Muscle of back (tissue), 13 donors: ENCODE results near the gene KCTD2. TPM values are rescaled to one million over a fixed set of nuclear protein-coding genes. Genes with fewer than 3 reads are reported as not detected.
"Not testable (repeated sequence)": the region's sequence is repeated elsewhere in the genome, so short reads cannot be mapped to it uniquely, and the experiment has no call there.

Experiments
- DNase-seq, 3 donors: peaks; one replicate each; pipeline versions ENCODE4 v3.0.0 to v3.0.0-alpha.2; 2013
- long read RNA-seq, 9 donors: transcript quantifications; one replicate each; lab custom pipeline, GENCODE V29; 2026
- polyA plus RNA-seq, 10 donors: library from polyadenylated mRNA; unstranded; fragments of 120-200 nt; gene quantifications; one replicate each; pipeline ENCODE4 v1.2.1, GENCODE V29; 2013; ENCODE audit not compliant: insufficient read length in 10 of 10

The KCTD2 gene, protein sequence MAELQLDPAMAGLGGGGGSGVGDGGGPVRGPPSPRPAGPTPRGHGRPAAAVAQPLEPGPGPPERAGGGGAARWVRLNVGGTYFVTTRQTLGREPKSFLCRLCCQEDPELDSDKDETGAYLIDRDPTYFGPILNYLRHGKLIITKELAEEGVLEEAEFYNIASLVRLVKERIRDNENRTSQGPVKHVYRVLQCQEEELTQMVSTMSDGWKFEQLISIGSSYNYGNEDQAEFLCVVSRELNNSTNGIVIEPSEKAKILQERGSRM
- 10 to 100 TPM; 20.1 to 24.2 (median 21.4) TPM for polyA plus RNA-seq
- long read RNA-seq, donor 1, transcript KCTD2-201 (6 exons, 3,635 nt): major isoform, 5 of 5 reads
- long read RNA-seq, donor 1, partial matches to known transcripts: 0 of 5 reads
- long read RNA-seq, donor 1, other reads (novel, unspliced or antisense): 0 of 5 reads
- long read RNA-seq, donor 2, partial matches to known transcripts: 518 of 525 reads
- long read RNA-seq, donor 2, other reads (novel, unspliced or antisense): 7 of 525 reads
- long read RNA-seq, donor 3: 0 reads
- long read RNA-seq, donor 4, partial matches to known transcripts: 0 of 1 reads
- long read RNA-seq, donor 4, other reads (novel, unspliced or antisense): 0 of 1 reads
- long read RNA-seq, donor 5, transcript KCTD2-201 (6 exons, 3,635 nt): major isoform, 6 of 688 reads
- long read RNA-seq, donor 5, partial matches to known transcripts: 224 of 688 reads
- long read RNA-seq, donor 5, other reads (novel, unspliced or antisense): 458 of 688 reads
- long read RNA-seq, donor 6, partial matches to known transcripts: 0 of 4 reads
- long read RNA-seq, donor 6, other reads (novel, unspliced or antisense): 0 of 4 reads
- long read RNA-seq, donor 7, partial matches to known transcripts: 0 of 1 reads
- long read RNA-seq, donor 7, other reads (novel, unspliced or antisense): 0 of 1 reads
- long read RNA-seq, donor 8: 0 reads
- long read RNA-seq, donor 9: 0 reads

DNA sequence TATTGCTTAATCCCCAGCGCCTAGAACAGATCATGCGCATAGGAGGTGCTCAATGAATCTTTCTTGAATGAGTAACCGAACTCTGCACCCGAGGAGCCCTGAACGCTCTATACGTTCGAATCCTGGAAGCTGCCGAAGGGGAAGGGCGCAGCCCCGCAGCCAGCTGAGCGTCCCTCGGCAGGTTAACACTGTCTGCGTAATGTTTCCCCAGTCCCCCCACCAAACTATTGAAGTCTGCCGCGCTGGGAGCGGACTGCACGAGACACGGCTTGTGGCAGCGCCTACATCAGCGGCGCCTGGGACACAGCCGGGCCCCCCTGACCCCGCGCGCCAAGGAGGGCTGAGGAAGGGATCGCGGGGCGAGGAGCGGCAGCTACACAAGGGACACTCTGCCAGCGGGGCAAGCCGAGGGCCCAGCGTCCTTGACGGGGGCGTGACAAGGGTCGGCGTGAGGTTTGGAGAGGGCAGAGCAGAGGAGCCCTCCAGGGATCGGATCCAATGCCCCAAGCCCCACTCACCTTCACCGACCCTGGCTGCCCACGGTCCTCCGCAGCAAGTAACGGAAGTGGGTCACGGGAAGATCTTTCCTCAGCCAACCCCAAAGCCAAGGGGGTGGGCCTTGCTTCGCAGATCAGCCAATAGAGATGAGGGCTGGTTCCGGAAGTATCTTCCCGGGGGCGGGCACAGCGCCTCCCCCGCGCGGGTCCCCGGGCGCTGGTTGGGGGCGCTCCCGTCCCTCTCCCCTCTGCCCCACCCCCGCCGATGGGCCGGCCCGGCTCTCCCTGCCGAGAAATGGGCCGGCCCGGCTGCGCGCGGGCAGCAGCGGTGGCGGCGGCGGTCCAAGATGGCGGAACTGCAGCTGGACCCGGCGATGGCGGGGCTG, at the start of gene KCTD2, which contains the start of gene ATP5PD:
KCTD2 (plus strand) TSS at position 819 of the 883 bp plus-strand sequence; CDS start at position 845, 26 bp downstream.
ATP5PD (minus strand) TSS at position 563 of the 883 bp plus-strand sequence. CDS start 4,319 bp downstream, outside the sequence.
- DNase-seq: peak; percentile 97 to 99 (median 98)

DNA sequence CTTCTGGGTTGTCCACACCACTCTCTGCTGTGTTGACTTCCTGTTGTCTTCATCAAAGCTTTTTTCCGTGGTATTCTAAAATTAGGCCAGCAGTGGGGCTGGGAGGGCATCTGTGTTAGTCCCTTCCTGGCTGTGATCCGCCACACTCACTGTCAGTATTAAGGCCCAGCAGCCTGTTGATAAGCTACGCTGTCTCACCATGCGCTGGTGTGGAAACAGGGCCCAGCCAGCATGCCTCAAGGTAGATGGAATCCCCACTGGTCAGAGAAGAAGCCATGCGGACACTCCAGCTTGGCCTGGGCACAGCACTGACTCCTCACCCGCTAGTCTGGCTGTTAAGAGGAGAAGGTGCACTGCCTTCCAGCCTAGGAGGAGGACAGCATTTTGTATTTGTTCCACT, 48.2 kb upstream of the KCTD2 start:
- no peak for DNase-seq

DNA sequence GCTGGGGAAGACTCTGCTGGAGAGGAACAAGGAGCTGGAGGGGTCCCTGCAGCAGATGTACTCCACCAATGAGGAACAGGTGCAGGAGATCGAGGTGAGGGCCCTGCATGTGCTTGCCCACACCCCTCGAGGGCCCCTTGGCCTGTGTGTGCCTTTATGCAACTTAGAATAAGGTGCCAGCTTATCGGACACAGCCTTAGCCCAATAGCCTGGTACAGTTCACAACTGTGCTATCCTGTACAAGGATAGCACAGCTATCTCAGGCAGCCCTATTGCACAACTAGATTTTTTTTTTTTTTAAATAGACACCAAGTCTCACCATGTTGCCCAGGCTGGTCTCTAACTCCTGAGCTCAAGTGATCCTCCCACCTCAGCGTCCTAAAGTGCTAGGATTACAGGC, 47.5 kb upstream of the KCTD2 start:
- no peak for DNase-seq

DNA sequence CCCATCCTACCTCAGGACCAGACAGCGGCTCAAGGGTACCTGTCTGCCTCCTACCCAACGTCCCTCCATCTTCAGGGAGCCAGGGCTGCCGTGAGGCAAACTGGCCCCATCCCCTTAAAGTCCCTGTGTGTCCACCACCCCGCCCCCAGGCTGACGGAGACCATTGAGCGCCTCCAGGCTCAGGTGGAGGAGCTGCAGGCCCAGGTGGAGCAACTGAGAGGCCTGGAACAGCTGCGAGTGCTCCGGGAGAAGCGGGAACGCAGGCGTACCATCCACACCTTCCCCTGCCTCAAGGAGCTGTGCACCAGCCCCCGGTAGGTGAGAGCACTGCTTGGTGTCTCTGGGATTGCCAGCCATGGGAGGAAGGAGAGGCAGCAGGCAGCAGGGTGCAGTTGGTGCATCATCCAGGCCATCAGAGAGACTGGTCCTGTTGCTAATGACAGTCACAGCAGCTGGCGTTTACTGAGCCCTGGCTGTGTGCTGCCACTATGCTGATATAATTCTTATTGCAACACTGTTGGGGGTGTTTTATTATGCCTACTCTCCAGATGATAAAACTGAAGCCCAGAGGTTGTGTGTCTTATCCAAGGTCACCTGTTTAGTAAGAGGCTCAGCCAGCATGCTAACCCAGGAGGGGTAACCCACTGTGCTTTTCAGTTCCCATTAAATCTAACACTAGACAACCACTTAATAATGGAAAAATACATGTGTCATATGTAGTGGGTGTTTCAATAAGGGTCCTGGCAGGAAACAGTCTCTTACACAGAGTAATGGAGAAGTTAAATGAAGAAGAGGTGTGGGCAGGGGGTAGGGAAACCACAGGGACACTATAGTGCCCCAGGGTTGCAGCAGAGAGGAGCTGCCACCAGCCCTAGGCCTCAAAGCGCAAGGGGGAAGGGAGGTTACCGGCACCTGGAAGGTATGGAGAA, 44.8 kb upstream of the KCTD2 start:
- no peak for DNase-seq

DNA sequence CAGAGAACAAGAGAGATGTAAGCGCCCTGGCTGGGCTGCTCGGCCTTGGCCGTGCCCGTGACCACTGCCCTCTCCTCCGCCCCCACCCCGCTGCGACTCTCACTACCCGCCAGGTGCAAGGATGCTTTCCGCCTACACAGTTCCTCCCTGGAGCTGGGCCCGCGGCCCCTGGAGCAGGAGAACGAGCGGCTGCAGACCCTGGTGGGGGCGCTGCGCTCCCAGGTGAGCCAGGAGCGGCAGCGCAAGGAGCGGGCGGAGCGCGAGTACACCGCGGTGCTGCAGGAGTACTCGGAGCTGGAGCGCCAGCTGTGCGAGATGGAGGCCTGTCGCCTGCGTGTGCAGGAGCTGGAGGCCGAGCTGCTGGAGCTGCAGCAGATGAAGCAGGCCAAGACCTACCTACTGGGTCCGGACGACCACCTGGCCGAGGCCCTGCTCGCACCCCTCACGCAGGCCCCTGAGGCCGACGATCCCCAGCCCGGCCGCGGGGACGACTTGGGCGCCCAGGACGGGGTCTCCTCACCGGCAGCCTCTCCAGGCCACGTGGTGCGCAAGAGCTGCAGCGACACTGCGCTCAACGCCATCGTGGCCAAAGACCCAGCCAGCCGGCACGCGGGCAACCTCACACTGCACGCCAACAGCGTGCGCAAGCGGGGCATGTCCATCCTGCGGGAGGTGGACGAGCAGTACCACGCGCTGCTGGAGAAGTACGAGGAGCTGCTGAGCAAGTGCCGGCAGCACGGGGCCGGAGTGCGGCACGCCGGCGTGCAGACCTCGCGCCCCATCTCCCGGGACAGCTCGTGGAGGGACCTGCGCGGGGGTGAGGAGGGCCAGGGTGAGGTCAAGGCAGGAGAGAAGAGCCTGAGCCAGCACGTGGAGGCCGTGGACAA, 43.7 kb upstream of the KCTD2 start:
- DNase-seq: no peak

DNA sequence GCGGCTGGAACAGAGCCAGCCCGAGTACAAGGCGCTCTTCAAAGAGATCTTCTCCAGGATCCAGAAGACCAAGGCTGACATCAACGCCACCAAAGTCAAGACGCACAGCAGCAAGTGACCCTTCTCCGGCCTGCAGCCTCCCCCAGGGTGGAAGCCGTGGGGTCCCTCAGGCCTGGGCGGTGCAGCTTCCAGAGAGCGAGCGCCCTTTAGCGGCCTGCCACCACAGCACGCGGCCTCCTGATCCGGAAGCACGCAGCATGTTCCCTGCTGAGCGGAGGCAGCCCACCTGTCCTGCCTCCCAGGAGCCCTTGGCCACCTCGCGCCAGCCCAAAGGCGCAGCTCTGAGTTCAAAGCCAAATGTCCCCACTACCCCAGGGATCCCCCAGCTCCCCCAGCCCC, 43.1 kb upstream of the KCTD2 start:
- no peak for DNase-seq

DNA sequence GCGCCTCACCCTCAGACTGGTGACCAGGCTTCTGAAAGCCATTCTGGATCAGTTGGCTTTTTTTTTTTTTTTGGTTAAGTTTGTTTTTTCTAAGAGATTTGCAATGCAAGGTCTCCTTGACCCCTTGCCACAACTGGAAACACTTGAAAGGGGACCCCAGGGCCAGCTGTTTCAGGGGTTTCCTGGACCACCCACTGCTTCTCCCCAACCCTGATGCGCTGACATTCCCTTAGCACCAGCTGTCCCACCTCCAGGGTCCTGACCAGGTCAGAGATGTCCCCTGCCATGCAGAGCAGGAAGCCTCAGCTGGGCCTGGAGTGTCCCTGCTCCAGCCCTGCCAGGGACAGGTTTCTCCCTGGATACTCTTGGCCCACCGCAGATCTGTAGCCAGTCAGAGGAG, 42.7 kb upstream of the KCTD2 start:
- DNase-seq: no peak

DNA sequence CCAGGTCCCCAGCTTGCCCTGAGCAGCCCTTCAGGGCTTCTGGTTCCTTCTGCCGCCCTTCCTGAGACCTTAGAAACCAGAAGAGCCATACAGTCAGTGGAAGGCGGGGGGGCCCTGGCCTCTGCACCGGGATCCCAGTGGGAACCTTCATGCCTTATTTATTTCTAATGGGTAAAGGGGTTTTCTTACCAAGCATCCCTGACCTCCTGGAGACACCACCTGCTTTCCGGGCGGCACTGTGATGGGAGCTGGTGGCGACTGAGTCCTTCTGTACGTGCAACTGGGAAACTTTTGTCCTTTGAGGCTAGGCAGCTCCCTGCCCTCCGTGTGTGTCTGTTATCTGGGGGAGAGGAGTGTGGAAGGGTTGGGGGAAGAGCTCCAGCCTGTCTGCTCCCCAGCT, 41.7 kb upstream of the KCTD2 start:
- DNase-seq: no peak

DNA sequence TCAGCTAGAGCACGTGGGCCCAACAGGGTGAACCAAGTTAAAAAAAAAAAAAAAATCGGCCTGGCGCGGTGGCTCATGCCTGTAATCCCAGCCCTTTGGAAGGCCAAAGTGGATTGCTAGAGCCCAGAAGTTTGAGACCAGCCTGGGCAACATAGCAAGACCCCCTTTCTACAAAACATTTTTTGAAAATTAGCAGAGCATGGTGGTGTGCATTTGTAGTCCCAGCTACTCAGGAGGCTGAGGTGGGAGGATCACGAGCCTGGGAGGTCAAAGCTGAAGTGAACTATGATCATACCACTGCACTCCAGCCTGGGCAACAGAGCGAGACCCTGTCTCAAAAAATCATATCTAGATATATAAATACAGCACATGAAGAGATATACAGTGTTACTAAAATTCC, 40.9 kb upstream of the KCTD2 start:
- DNase-seq: not testable (repeated sequence)

DNA sequence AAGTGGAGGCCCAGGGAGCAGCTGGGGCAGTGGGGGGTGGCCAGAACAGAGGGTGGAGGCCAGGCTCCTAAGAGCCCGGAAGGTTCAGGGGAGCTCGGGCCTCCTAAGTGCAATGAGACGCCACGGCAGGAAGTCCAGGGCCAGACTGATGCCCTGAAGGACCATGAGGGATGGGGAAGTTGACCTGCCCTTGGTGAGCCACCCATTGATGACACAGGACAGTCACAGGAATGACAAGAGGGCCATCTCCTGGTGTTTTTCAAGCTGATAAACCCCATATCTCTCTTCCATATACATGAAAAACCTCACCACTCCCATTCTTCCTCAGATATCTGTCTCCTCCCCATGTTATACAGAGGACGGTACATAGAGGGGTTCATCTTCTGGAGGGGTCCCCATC, 40.4 kb upstream of the KCTD2 start:
- DNase-seq: no peak

DNA sequence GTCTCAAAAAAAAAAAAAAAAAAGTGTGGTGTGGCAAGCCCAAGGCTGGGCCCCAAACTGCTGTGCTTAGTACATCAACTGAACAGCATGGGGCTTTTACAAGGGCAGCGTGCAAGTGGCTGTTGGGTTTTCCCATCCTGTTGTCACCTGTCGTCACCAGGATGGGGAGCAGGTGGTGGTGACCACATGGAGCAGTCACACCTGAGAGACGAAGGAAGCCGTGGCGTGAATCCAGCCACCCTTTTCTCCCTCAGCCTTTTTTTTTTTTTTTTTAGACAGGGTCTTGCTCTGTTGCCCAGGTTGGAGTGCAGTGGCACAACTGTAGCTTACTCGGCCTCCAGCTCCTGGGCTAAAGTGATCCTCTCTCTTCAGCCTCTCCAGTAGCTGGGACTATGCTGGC, 38.7 kb upstream of the KCTD2 start:
- DNase-seq: no peak

DNA sequence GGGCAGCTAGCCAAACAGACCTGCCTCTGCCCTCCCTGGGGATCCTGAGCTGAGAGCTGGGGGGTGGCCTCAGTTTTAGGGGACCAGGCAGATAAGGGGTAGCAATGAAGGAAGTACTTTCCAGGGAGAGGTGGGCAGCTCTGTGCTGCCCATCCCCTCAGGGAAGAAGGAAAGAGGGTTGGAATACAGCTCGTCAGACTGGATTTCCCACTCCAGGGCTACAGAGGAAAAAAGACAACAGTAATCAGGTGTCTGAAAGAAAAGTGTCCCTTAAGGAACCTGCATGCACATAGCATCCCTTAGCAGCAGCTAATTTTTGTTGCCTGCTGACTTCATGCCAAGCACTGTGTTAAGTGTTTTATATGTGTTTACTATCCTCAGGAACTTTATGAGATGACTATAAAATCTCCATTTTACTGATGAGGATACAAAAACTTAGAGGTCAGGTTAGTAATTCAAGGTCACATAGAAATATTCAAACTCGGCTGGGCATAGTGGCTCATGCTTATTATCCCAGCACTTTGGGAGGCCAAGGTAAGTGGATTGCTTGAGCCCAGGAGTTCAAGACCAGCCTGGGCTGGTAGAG, 37.8 kb upstream of the KCTD2 start:
- no peak for DNase-seq

DNA sequence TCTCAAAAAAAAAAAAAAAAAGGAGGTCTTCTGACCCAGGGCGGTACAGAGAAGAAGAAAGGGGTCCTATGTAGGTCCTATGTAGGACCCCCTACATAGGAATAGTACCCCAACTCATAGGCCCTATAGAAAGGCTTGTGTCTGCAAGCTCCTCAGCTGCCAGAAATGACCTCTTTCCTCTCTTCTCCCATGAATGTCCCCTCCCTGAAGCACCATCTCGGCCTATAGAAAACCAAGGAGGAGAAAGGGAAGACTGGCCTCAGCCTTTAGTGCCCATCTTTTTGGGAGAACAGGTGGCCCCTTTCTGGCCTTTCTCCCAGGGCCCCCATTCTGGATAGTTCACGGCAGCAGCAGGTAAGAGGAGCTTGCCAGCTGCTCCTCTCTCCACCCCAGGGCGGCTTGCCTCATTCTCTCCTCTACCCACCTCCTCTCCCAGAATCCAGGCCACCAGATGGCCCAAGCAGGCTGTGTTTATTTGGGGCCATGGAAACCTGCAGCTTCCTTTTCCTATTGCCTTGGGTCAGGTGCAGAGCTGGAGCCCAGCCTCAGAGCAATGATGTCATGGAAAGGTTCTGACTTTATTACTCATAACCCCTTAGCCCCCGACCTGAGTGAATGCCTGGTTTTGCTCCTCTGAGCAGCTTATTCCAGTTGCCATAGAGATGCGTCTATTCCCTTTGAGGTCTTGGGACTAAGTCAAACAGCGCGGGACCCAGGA, 36.2 kb upstream of the KCTD2 start:
- DNase-seq: peak; percentile 59 to 87 (median 74)

DNA sequence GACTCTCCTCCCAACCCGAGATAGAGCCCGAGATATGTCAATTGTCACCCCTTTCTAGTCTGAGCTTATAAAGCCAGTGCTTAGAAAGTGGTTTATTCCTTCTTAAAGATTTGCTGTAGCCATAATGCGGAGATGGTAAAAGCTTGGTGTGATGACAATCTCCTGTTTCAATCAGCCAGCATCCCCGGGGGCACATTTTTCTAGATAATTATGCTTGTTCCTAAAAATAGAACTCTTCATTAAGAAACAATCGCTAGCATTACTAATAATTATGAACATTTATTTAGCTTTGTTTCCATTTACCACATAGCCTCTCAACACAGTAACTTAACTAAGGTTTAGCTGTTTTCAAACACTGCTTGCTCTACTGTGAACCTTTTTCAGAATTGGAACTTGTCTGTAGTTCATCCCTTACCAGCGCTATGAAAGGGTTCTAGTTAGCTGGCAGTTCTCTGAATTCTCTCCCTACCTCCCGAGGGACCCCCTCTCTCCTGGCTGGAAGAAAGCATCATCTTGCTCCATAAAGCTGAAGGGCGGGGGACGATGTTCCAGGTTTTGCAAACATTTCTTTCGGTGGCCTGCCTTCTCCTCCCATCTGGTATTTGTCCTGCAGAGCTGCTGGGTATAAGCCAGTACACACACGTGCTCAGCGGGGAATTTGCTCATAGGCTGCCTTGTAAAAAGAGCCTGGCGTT, 35.5 kb upstream of the KCTD2 start:
- peak; percentile 70 to 92 (median 74) for DNase-seq

DNA sequence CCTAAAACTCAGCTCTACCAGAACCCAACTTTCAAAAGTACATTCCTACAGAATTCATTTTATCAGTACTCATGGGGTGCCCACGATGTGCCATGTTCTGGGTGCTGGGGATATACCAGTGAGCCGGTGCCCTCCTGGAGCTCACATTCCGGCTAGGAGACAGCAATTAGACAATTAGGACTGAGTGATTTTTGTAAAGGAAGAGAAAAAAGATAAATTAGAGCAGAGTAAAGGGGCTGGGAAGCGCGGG, 35.0 kb upstream of the KCTD2 start:
- no peak for DNase-seq

DNA sequence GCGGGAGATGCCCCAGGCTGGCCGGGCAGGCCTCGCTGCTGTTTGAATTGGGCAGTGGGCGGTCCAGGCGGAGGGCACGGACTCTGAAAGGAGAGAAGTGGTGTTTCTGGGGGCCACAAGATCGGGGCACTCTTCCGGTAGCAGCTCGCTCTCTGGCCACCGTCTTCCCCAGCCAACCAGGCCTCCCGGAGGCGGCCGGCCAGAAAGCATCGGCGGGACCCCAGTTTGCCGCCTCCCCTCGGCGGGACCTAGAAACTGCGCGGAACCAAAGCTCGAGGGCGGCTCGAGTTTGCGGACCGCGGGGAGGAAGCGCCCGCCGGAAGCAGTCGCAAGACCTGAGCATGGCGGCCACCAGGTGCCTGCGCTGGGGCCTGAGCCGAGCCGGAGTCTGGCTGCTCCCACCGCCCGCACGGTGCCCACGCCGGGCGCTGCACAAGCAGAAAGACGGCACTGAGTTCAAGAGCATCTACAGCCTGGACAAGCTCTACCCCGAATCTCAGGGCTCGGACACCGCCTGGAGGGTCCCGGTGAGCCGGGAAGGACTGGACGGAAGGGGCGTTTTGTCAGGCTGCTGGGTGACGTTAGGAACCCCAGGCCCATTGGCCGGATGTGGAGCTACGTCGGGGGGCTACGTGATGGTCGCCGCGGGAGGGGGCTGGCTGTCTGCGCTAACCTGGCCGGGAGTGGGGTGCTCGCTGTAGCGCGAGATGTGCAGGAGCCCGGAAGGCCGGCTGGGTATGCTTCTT, 34.5 kb upstream of the KCTD2 start, which contains the start of gene MRPL58:
MRPL58 (plus strand) TSS at position 325 of the 746 bp plus-strand sequence; CDS start at position 342, 17 bp downstream.
- peak; percentile 87 to 96 (median 90) for DNase-seq

DNA sequence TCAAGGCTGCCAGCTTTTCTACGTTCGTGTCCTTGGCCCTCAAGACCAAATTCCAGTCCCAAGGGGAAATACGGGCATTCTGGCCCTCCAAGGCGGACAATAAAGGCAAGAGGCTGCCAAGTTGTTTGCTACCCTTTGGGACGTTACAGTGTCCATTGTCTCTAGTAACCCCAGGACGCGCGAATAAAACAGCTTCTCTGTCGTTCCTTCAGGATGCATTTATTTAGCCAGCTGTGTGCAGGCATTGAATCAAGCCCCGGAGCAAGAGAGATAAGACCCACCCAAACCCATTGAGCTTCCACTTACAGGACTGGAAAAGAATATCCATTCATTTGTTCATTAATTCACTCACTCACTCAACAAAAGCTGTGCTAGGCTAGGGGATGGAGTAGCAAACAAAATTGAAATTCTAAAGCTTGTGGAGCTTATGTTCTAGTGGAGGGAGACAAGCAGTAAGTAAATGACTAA, 33.9 kb upstream of the KCTD2 start:
- no peak for DNase-seq
